Central memory CD8-positive, alpha-beta T cell (primary cell): ENCODE results near the gene F8.
A peak's percentile ranks its signal among the peaks of the same experiment; 100 is the strongest.
"Not testable (repeated sequence)": the region's sequence is repeated elsewhere in the genome, so short reads cannot be mapped to it uniquely, and the experiment has no call there.

Experiments
- ATAC-seq: fragments of 150-1000 bp; cut with Tn5 transposase; replicated peaks from 2 replicates; pipeline ENCODE4 v1.10.0; 2022; ENCODE audit warnings: mild to moderate bottlenecking, moderate FRiP score, moderate number of reproducible peaks; ENCODE audit not compliant: poor library complexity, severe bottlenecking; ENCODE audit errors: extremely low read depth
- DNase-seq, 2 donors: peaks; one replicate each; pipeline ENCODE4 v3.0.0; 2021; ENCODE audit warnings: low spot score in 2 of 2
- H3K27ac Mint-ChIP-seq: one replicate; pipeline ENCODE4 v1.8.0; 2022; ENCODE audit warnings: low read depth, mild to moderate bottlenecking, moderate library complexity, mixed read lengths
- H3K27me3 Mint-ChIP-seq: one replicate; pipeline ENCODE4 v1.8.0; 2022; ENCODE audit warnings: mixed read lengths
- H3K36me3 Mint-ChIP-seq: one replicate; pipeline ENCODE4 v1.8.0; 2022; ENCODE audit warnings: mild to moderate bottlenecking, moderate library complexity, mixed read lengths; ENCODE audit not compliant: insufficient read depth
- H3K4me1 Mint-ChIP-seq: one replicate; pipeline ENCODE4 v1.8.0; 2022; ENCODE audit warnings: mixed read lengths
- H3K4me3 Mint-ChIP-seq: one replicate; pipeline ENCODE4 v1.8.0; 2022; ENCODE audit warnings: mild to moderate bottlenecking, moderate library complexity, mixed read lengths
- H3K9me3 Mint-ChIP-seq: one replicate; pipeline ENCODE4 v1.8.0; 2022; ENCODE audit warnings: mixed read lengths

F8 gene

DNA sequence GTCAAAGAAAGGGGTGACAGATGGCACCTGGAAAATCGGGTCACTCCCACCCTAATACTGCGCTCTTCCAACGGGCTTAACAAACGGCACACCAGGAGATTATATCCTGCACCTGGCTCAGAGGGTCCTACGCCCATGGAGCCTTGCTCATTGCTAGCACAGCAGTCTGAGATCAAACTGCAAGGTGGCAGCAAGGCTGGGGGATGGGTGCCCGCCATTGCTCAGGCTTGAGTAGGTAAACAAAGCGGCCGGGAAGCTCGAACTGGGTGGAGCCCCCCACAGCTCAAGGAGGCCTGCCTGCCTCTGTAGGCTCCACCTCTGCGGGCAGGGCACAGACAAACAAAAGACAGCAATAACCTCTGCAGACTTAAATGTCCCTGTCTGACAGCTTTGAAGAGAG is 83.3 kb downstream of the F8 start:
- DNase-seq, H3K9me3 Mint-ChIP-seq, H3K4me3 Mint-ChIP-seq, H3K4me1 Mint-ChIP-seq, H3K27ac Mint-ChIP-seq, ATAC-seq, H3K36me3 Mint-ChIP-seq: not testable (repeated sequence)
- peaks cover 34% of the 10 kb centered on the region for H3K27me3 Mint-ChIP-seq

DNA sequence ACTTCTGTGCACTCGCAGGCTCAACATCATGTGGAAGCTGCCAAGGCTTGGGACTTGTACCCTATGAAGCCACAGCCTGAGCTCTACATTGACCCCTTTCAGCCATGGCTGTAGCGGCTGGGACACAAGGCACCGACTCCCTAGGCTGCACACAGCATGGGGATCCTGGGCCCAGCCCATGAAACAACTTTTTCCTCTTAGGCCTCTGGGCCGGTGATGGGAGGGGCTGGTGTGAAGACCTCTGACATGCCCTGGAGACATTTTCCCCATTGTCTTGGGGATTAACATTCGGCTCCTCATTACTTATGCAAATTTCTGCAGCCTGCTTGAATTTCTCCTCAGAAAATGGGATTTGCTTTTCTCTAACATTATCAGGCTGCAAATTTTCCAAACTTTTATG is 97.8 kb downstream of the F8 start:
- not testable (repeated sequence) for ATAC-seq, H3K36me3 Mint-ChIP-seq, H3K27ac Mint-ChIP-seq, H3K9me3 Mint-ChIP-seq, H3K4me3 Mint-ChIP-seq, DNase-seq, H3K4me1 Mint-ChIP-seq
- H3K27me3 Mint-ChIP-seq = peaks cover 49% of the 10 kb centered on the region

DNA sequence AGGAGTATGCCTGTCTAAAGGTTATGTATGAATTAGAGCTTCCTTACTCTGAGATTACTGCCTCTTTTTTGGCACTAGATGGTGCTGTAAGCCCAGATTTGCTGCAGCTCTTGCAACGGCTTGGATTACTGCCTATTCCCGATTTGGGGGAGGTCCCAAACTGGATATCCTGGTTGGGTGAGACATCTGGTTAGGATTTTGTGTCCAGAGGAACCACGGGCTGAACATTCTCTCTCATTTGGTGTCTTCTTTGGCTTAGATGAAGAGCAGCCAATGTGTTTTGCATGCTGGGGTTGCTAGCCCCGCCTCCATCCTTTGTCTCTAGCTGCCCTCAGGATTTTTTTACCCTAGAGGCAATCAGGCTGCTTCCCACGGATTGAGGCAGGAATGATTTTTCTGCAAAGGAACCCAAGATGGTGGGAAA is 104.5 kb downstream of the F8 start:
- Mint-ChIP-seq H3K4me1 (no peaks in the 10 kb centered on the region), H3K36me3 (peaks cover 1% of the 10 kb centered on the region), H3K27me3 (peaks cover 17% of the 10 kb centered on the region), H3K9me3 (no peaks in the 10 kb centered on the region), H3K4me3 (no peak overlapping the region), H3K27ac (no peak overlapping the region)
- ATAC-seq (no peak), DNase-seq (peak in 1 of 2 donors; percentile 9)

DNA sequence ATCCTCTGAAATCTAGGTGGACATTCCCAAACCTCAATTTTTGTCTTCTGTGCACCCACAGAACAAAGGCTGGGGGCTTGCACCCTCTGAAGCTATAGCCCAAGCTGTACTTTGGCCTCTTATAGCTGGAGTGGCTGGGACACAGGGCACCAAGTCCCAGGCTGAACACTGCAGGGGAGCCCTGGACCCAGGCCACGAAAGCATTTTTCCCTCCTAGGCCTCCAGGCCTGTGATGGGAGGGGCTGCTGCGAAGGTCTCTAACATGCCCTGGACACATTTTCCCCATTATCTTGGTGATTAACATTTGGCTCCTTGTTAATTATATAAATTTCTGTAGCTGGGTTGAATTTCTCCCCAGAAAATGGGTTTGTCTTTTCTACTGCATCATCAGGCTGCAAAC is 108.5 kb downstream of the F8 start:
- DNase-seq = no peak
- ATAC-seq = no peak
- Mint-ChIP-seq H3K4me3 (no peak overlapping the region), H3K27me3 (peaks cover 17% of the 10 kb centered on the region), H3K36me3 (peaks cover 1% of the 10 kb centered on the region), H3K27ac (no peak overlapping the region), H3K9me3 (no peaks in the 10 kb centered on the region), H3K4me1 (no peaks in the 10 kb centered on the region)

DNA sequence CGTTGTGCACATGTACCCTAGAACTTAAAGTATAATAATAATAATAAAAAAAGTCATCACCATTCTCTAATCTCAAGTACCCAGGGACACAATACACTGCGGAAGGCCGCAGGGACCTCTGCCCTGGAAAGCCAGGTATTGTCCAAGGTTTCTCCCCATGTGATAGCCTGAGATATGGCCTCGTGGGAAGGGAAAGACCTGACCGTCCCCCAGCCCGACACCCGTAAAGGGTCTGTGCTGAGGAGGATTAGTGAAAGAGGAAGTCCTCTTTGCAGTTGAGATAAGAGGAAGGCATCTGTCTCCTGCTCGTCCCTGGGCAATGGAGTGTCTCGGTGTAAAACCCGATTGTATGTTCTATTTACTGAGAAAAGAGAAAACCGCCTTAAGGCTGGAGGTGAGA is 112.0 kb downstream of the F8 start:
- H3K4me1 Mint-ChIP-seq, H3K9me3 Mint-ChIP-seq, H3K4me3 Mint-ChIP-seq, H3K27ac Mint-ChIP-seq, ATAC-seq, H3K36me3 Mint-ChIP-seq, DNase-seq, H3K27me3 Mint-ChIP-seq: not testable (repeated sequence)

DNA sequence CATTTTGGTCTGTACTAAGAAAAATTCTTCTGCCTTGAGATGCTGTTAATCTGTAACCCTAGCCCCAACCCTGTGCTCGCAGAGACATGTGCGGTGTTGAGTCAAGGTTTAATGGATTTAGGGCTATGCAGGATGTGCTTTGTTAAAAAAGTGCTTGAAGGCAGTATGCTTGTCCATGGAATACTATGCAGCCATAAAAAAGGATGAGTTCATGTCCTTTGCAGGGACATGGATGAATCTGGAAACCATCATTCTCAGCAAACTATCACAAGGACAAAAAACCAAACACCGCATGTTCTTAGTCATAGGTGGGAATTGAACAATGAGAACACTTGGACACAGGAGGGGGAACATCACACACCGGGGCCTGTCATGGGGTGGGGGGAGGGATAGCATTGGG is 112.5 kb downstream of the F8 start:
- not testable (repeated sequence) for H3K27ac Mint-ChIP-seq, H3K4me1 Mint-ChIP-seq, H3K36me3 Mint-ChIP-seq, H3K9me3 Mint-ChIP-seq, ATAC-seq, H3K4me3 Mint-ChIP-seq, H3K27me3 Mint-ChIP-seq, DNase-seq

DNA sequence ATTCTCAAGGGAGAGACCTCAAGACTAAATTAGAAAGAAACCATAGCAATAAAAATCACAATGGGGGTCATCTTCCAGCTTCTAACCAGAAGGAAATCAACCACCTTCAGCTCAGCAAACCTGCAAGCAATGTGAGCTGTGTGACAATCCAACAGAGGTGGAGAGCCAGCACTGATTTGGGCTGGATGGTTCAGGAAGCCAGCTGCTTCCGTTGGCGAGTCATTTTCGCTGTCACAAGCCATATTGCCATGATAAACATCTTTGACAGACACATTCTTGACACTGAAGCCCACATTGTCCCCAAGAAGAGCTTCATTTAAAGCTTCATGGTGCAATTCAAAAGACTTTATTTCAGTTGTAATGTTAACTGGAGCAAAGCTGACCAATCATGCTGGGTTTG is 113.7 kb downstream of the F8 start:
- no peaks in the 10 kb centered on the region for H3K27me3 Mint-ChIP-seq
- no peak for ATAC-seq

DNA sequence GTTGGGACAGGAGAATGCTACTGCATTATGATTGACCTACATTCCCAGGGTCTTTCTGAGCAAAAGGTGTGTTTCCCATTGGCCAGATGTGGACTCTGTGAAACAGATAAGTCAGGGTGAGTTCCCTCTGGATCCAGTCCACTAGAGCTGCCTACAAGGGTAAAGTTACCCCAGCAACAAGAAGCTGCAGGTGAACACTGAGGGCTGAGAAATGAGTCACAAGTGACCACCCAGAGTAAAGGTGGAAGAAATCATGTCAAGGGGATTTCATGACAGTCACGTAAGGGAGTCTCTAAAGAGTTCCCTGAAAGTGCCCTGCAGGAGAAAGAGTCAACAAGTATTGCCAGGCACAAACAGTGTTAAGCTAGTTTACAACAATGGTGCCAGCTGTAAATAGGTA is 120.1 kb downstream of the F8 start:
- Mint-ChIP-seq H3K4me3 (no peak overlapping the region), H3K36me3 (no peaks in the 10 kb centered on the region), H3K27me3 (peaks cover 9% of the 10 kb centered on the region), H3K27ac (no peak overlapping the region), H3K4me1 (no peaks in the 10 kb centered on the region), H3K9me3 (no peaks in the 10 kb centered on the region)
- ATAC-seq (no peak), DNase-seq (no peak)

More for the DNA sequence above, 113.7 kb downstream of the F8 start:
- H3K4me3 Mint-ChIP-seq = no peak overlapping the region
- peaks cover under 1% of the 10 kb centered on the region for H3K36me3 Mint-ChIP-seq
- no peaks in the 10 kb centered on the region for H3K9me3 Mint-ChIP-seq
- no peak overlapping the region for H3K27ac Mint-ChIP-seq
- DNase-seq = no peak
- no peaks in the 10 kb centered on the region for H3K4me1 Mint-ChIP-seq

DNA sequence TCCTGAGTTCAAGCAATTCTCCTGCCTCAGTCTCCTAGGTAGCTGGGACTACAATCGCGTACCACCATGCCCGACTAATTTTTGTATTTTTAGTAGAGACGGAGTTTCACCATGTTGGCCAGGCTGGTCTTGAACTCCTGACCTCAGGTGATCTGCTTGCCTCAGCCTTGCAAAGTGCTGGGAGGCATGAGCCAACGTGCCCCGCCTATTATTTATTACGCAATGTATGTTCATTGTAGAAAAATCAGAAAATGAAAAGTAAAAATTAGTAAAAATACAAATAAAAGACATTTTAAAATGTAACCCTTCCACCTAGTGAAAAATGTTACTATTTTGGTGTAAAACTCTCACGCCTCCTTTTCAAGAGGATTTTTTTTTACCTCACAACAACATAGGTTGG is 122.2 kb downstream of the F8 start:
- DNase-seq = no peak
- no peak for ATAC-seq
- Mint-ChIP-seq H3K27ac (no peak overlapping the region), H3K4me1 (no peaks in the 10 kb centered on the region), H3K27me3 (peaks cover 9% of the 10 kb centered on the region), H3K9me3 (no peaks in the 10 kb centered on the region), H3K4me3 (no peak overlapping the region), H3K36me3 (no peaks in the 10 kb centered on the region)

DNA sequence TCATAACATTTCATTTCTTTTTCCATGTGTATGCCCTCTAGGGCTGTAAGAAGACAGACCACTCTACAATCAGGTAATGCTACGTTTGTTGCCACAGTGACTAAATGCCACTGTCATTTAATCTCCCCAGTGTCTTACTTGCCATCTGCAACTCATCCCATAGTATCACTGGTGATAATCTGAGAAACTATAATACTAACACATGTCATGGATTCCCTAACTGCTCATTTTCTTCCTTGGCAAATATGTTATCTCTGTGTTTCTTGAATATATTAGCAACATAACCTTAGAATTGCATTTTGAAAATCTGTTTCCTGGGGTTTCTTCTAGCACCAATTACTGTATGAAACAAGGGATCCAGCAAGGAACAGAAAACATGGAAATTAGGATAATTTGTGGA is 130.2 kb downstream of the F8 start:
- peaks cover 3% of the 10 kb centered on the region for H3K36me3 Mint-ChIP-seq
- no peaks in the 10 kb centered on the region for H3K9me3 Mint-ChIP-seq
- no peak overlapping the region for H3K4me3 Mint-ChIP-seq
- no peak overlapping the region for H3K27ac Mint-ChIP-seq
- no peak for ATAC-seq
- H3K27me3 Mint-ChIP-seq = no peaks in the 10 kb centered on the region
- peaks cover 12% of the 10 kb centered on the region for H3K4me1 Mint-ChIP-seq
- no peak for DNase-seq

DNA sequence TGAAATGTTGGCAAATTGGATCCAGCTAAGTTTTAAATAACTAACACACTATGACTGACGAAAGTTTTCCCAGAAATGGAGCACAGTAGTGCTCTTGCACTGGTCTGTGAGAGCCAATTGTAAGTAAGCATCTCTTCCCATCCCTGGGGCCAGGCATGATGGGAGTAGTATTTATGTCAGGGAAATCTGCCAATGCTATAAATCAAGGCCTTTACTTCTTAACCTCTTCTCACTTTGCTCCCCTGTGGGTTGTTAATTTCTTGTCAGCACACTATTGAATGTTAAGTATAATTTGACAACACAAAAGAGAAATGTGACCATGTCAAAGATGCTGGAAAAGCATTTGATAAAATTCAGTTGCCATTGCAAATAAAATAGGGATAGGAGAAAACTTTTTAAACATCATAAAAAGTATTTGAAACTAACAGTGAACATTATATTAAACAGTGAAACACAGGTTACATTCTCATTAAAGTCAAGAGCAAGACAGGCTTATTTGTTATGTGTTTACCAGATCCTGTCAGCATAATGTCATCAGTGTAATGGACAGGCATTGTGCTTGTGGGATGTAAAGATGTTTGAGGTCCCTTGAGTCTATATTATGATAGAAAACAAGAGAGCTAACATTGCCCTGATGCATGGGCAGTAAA is 131.4 kb downstream of the F8 start:
- H3K4me3 Mint-ChIP-seq = no peak overlapping the region
- H3K27me3 Mint-ChIP-seq = no peaks in the 10 kb centered on the region
- H3K4me1 Mint-ChIP-seq = peaks cover 12% of the 10 kb centered on the region
- H3K36me3 Mint-ChIP-seq = peaks cover 3% of the 10 kb centered on the region
- ATAC-seq (no peak), DNase-seq (no peak)
- no peak overlapping the region for H3K27ac Mint-ChIP-seq
- no peaks in the 10 kb centered on the region for H3K9me3 Mint-ChIP-seq

DNA sequence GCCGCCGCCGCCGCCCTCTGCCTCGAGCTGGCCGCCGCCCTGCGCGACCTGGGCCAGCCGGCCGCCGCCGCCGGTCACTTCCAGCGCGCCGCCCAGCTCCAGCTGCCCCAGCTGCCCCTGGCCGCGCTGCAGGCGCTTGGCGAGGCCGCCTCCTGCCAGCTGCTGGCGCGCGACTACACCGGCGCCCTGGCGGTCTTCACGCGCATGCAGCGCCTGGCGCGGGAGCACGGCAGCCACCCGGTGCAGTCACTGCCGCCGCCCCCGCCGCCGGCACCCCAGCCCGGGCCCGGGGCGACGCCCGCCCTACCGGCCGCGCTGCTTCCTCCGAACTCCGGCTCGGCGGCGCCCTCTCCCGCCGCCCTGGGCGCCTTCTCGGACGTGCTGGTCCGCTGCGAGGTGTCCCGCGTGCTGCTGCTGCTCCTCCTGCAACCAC is 135.7 kb downstream of the F8 start:
- H3K4me3 Mint-ChIP-seq, H3K27me3 Mint-ChIP-seq, H3K4me1 Mint-ChIP-seq, H3K9me3 Mint-ChIP-seq, H3K36me3 Mint-ChIP-seq, DNase-seq, H3K27ac Mint-ChIP-seq: not testable (repeated sequence)
- ATAC-seq = peak; percentile 62

DNA sequence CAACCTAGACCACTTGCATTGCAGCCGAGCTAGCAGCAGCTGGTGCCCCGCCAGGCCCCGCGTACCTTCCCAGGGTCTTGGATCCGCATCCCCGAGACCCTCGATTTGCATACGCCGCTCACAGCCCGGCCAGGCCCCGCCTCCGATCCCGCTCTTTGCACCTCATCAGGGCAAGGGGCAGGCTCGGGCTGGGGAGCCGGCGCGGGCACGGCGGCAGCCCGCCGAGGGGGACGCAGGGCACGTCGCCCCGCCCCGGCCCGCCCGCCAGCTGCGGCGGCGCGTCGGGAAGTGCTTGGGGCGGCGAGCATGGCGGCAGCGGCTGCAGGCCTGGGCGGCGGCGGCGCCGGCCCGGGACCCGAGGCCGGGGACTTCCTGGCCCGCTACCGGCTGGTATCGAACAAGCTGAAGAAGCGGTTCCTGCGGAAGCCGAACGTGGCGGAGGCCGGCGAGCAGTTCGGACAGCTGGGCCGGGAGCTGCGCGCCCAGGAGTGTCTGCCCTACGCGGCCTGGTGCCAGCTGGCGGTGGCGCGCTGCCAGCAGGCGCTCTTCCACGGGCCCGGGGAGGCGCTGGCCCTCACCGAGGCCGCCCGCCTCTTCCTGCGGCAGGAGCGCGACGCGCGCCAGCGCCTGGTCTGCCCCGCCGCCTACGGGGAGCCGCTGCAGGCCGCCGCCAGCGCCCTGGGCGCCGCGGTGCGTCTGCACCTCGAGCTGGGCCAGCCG is 136.3 kb downstream of the F8 start, which contains the start of gene F8A1:
F8A1 (plus strand) TSS at position 287 of the 720 bp plus-strand sequence; CDS start at position 307, 20 bp downstream.
- not testable (repeated sequence) for H3K27me3 Mint-ChIP-seq, H3K27ac Mint-ChIP-seq
- ATAC-seq = peak; percentile 71

More for the DNA sequence above, 136.3 kb downstream of the F8 start, which contains the start of gene F8A1:
- not testable (repeated sequence) for H3K9me3 Mint-ChIP-seq, H3K4me3 Mint-ChIP-seq, H3K36me3 Mint-ChIP-seq, H3K4me1 Mint-ChIP-seq
- DNase-seq = peak in 1 of 2 donors; percentile 10
